H9 (cell line): Measurements from ENCODE around the gene OPHN1. TPM values are rescaled to one million over a fixed set of nuclear protein-coding genes. Genes with fewer than 3 reads are reported as not detected.

ENCODE experiments used
- DNase-seq: peaks from one replicate; pipeline ENCODE4 v3.0.0-alpha.2; 2017
- H2AFZ ChIP-seq: one replicate; pipeline ENCODE4 v1.6.1; 2013; ENCODE audit warnings: mild to moderate bottlenecking, low read length, control low read depth, moderate library complexity
- H2AK5ac ChIP-seq: 2 replicates; pipeline ENCODE4 v1.6.1; 2013; ENCODE audit warnings: low read length, control low read depth, mixed read lengths; ENCODE audit not compliant: insufficient read length
- H2BK120ac ChIP-seq: one replicate; pipeline ENCODE4 v1.6.1; 2013; ENCODE audit warnings: low read depth, mild to moderate bottlenecking, low read length, control low read depth, inconsistent platforms; ENCODE audit not compliant: poor library complexity, severe bottlenecking
- H2BK12ac ChIP-seq: 2 replicates; pipeline ENCODE4 v1.6.1; 2013; ENCODE audit warnings: low read length, control low read depth, mixed read lengths, low read depth; ENCODE audit not compliant: insufficient read length
- H2BK15ac ChIP-seq: 2 replicates; pipeline ENCODE4 v1.6.1; 2013; ENCODE audit warnings: low read depth, low read length, control low read depth
- H2BK20ac ChIP-seq: one replicate; pipeline ENCODE4 v1.6.1; 2013; ENCODE audit warnings: low read depth, mild to moderate bottlenecking, low read length, control low read depth, inconsistent platforms; ENCODE audit not compliant: poor library complexity, severe bottlenecking
- H2BK5ac ChIP-seq: 2 replicates; pipeline ENCODE4 v1.6.1; 2013; ENCODE audit warnings: low read length, control low read depth, mixed read lengths; ENCODE audit not compliant: insufficient read length
- H3K14ac ChIP-seq: 2 replicates; pipeline ENCODE4 v1.6.1; 2013; ENCODE audit warnings: low read length, control low read depth; ENCODE audit not compliant: insufficient read depth
- H3K18ac ChIP-seq: 2 replicates; pipeline ENCODE4 v1.6.1; 2013; ENCODE audit warnings: low read depth, mild to moderate bottlenecking, mixed read lengths, low read length, control low read depth; ENCODE audit not compliant: insufficient read length
- H3K23ac ChIP-seq: 2 replicates; pipeline ENCODE4 v1.6.1; 2013; ENCODE audit warnings: low read length, control low read depth, mixed read lengths, low read depth; ENCODE audit not compliant: insufficient read length
- H3K23me2 ChIP-seq: 2 replicates; pipeline ENCODE4 v1.6.1; 2013; ENCODE audit warnings: low read depth, mild to moderate bottlenecking, mixed read lengths, low read length, control low read depth; ENCODE audit not compliant: insufficient read length, poor library complexity, severe bottlenecking
- H3K27ac ChIP-seq: 2 replicates; pipeline ENCODE4 v1.5.1; 2013; ENCODE audit warnings: low read length, control low read depth, mixed read lengths, low read depth; ENCODE audit not compliant: insufficient read length
- H3K27me3 ChIP-seq: 2 replicates; pipeline ENCODE4 v1.6.1; 2013; ENCODE audit warnings: low read length, control low read depth, inconsistent platforms; ENCODE audit not compliant: insufficient read depth
- H3K4ac ChIP-seq: 2 replicates; pipeline ENCODE4 v1.6.1; 2013; ENCODE audit warnings: low read depth, mild to moderate bottlenecking, control low read depth, inconsistent platforms, low read length, moderate library complexity
- H3K4me1 ChIP-seq: 2 replicates; pipeline ENCODE4 v1.6.1; 2013; ENCODE audit warnings: low read length, control low read depth, inconsistent platforms; ENCODE audit not compliant: insufficient read depth
- H3K4me2 ChIP-seq: 2 replicates; pipeline ENCODE4 v1.6.1; 2013; ENCODE audit warnings: low read length, control low read depth, mixed read lengths; ENCODE audit not compliant: insufficient read length, insufficient read depth
- H3K56ac ChIP-seq: 2 replicates; pipeline ENCODE4 v1.6.1; 2013; ENCODE audit warnings: low read depth, mild to moderate bottlenecking, mixed read lengths, low read length, control low read depth; ENCODE audit not compliant: insufficient read length
- H3K79me1 ChIP-seq: 2 replicates; pipeline ENCODE4 v1.6.1; 2013; ENCODE audit warnings: low read depth, mild to moderate bottlenecking, moderate library complexity, low read length, control low read depth, inconsistent platforms; ENCODE audit not compliant: insufficient read depth, poor library complexity, severe bottlenecking
- H3K79me2 ChIP-seq: 2 replicates; pipeline ENCODE4 v1.6.1; 2013; ENCODE audit warnings: low read length, control low read depth, inconsistent platforms; ENCODE audit not compliant: insufficient read depth
- H3K9ac ChIP-seq: 2 replicates; pipeline ENCODE4 v1.6.1; 2013; ENCODE audit warnings: low read length, control low read depth, mixed read lengths; ENCODE audit not compliant: insufficient read length; ENCODE audit errors: extremely low read depth
- H3K9me3 ChIP-seq: one replicate; pipeline ENCODE4 v1.6.1; 2013; ENCODE audit warnings: low read depth, low read length, inconsistent platforms; ENCODE audit not compliant: control insufficient read depth
- H3T11ph ChIP-seq: one replicate; pipeline ENCODE4 v1.6.1; 2013; ENCODE audit warnings: mild to moderate bottlenecking, low read length, control low read depth, inconsistent platforms
- H4K20me1 ChIP-seq: one replicate; pipeline ENCODE4 v1.6.1; 2013; ENCODE audit not compliant: control insufficient read depth, insufficient read length, insufficient read depth
- H4K5ac ChIP-seq: 2 replicates; pipeline ENCODE4 v1.6.1; 2013; ENCODE audit warnings: low read depth, mild to moderate bottlenecking, mixed read lengths, low read length, control low read depth; ENCODE audit not compliant: insufficient read length
- H4K8ac ChIP-seq: replicated peaks from 2 replicates; pipeline ENCODE4 v1.6.1; 2013; ENCODE audit warnings: low read length, control low read depth, mixed read lengths, low read depth; ENCODE audit not compliant: insufficient read length
- H4K91ac ChIP-seq: 2 replicates; pipeline ENCODE4 v1.6.1; 2013; ENCODE audit warnings: low read depth, mild to moderate bottlenecking, moderate library complexity, mixed read lengths, low read length, control low read depth; ENCODE audit not compliant: insufficient read length
- H3K27ac Mint-ChIP-seq, 3 experiments: 2 replicates in 2 of 3; 3 replicates in 1 of 3; pipeline ENCODE4 v1.8.0; 2020 to 2021; ENCODE audit warnings: mixed read lengths in 3 of 3, mild to moderate bottlenecking in 1 of 3, moderate library complexity in 1 of 3
- H3K27me3 Mint-ChIP-seq: 2 replicates; pipeline ENCODE4 v1.8.0; 2021; ENCODE audit warnings: low read depth, mild to moderate bottlenecking, moderate library complexity, mixed read lengths
- H3K36me3 Mint-ChIP-seq, 3 experiments: 2 replicates in 2 of 3; 3 replicates in 1 of 3; pipeline ENCODE4 v1.8.0; 2020 to 2021; ENCODE audit warnings: low read depth in 3 of 3, mixed read lengths in 3 of 3; ENCODE audit not compliant: insufficient read depth in 1 of 3
- H3K4me1 Mint-ChIP-seq, 2 experiments: 2 replicates each; pipeline ENCODE4 v1.8.0; 2020; ENCODE audit warnings: mixed read lengths in 2 of 2
- H3K4me3 Mint-ChIP-seq, 2 experiments: 2 replicates in 1 of 2; 3 replicates in 1 of 2; pipeline ENCODE4 v1.8.0; 2020 to 2021; ENCODE audit warnings: mild to moderate bottlenecking in 2 of 2, mixed read lengths in 2 of 2, moderate library complexity in 1 of 2
- H3K9me3 Mint-ChIP-seq, 2 experiments: 2 replicates in 1 of 2; 3 replicates in 1 of 2; pipeline ENCODE4 v1.8.0; 2020; ENCODE audit warnings: mild to moderate bottlenecking in 2 of 2, mixed read lengths in 2 of 2, moderate library complexity in 1 of 2
- CTCF ChIP-seq: fragments of 200-600 bp; sonication (generic); conservative IDR thresholded peaks from 3 replicates; pipeline ENCODE4 v1.8.0; 2021; ENCODE audit warnings: antibody characterized with exemption, mild to moderate bottlenecking
- WGBS: extraction: QIAGEN DNeasy Blood & Tissue Kit; methylation state at CpG from one replicate; pipeline ENCODE4 v1.1.7; 2013; ENCODE audit warnings: missing lambda C conversion rate, low lambda C conversion rate, mixed read lengths; ENCODE audit not compliant: insufficient read length; ENCODE audit errors: extremely low coverage; 5-methylcytosine and 5-hydroxymethylcytosine counted together
- total RNA-seq: library from RNA; stranded (reverse); gene quantifications from 2 replicates; pipeline ENCODE4 v1.2.1, GENCODE V29; 2021

The OPHN1 gene
- total RNA-seq, 1 experiment from 2014 or later: 1.5 TPM

DNA sequence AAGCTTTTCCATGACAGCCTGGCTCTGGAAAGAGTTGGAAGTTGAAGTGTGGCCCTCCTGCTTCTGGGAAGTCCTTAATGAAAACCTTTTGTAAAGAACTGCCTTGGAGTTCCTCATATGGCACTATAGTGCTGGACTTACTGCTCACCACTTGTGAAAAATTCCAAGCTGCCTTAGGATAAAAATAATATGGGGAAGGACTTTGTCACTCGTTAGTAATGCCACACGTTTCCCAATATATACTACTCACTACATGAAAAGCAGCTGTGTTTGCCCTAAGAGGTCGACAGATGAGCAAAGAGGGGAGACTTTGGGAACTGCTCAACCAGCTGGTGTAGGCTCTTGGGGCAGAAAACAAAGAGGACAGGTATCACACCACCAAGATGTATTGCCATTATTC is 11.7 kb downstream of the OPHN1 start:
- no peak overlapping the region for H2AFZ ChIP-seq
- H2BK12ac ChIP-seq: no peak overlapping the region
- H3K79me1 ChIP-seq: no peaks in the 10 kb centered on the region
- no peaks in the 10 kb centered on the region for H4K20me1 ChIP-seq
- H4K5ac ChIP-seq: no peak overlapping the region
- no peak overlapping the region for H2BK20ac ChIP-seq
- H4K8ac ChIP-seq: no peak overlapping the region
- no peaks in the 10 kb centered on the region; the same call in 1 of the 2 replicates for H3K27me3 Mint-ChIP-seq
- no peak overlapping the region for H3K23ac ChIP-seq
- H3K27ac Mint-ChIP-seq: no peak overlapping the region
- H3K4me1 ChIP-seq: no peaks in the 10 kb centered on the region
- peaks cover 30% of the 10 kb centered on the region for H3K9me3 ChIP-seq
- H3K27me3 ChIP-seq: no peaks in the 10 kb centered on the region
- H3K14ac ChIP-seq: no peak overlapping the region
- no CpG with 5 or more reads among the region's 3 CpGs for WGBS
- H3K36me3 Mint-ChIP-seq: peaks cover 5 to 9% (median 7%) of the 10 kb centered on the region in 3 experiments; a peak in 6 of 7 replicates
- no peak overlapping the region for H3K27ac ChIP-seq
- H3K4me1 Mint-ChIP-seq: peaks cover 7 to 9% of the 10 kb centered on the region in 2 experiments
- H2BK15ac ChIP-seq: no peak overlapping the region
- H3K4ac ChIP-seq: no peak overlapping the region
- H3K9ac ChIP-seq: no peak overlapping the region
- H3K9me3 Mint-ChIP-seq: peaks cover 54 to 55% of the 10 kb centered on the region in 2 experiments
- TF ChIP-seq CTCF: no peak
- no peak overlapping the region for H3T11ph ChIP-seq
- H3K4me3 Mint-ChIP-seq: no peak overlapping the region
- no peak overlapping the region for H3K18ac ChIP-seq
- H3K23me2 ChIP-seq: no peaks in the 10 kb centered on the region
- H4K91ac ChIP-seq: no peak overlapping the region
- DNase-seq: no peak
- no peaks in the 10 kb centered on the region for H3K79me2 ChIP-seq
- no peak overlapping the region for H2AK5ac ChIP-seq
- H3K4me2 ChIP-seq: no peak overlapping the region
- no peak overlapping the region for H2BK5ac ChIP-seq
- no peak overlapping the region for H3K56ac ChIP-seq
- H2BK120ac ChIP-seq: no peak overlapping the region
